Measurements from ENCODE around the gene EPN2. TPM values are rescaled to one million over a fixed set of nuclear protein-coding genes. Genes with fewer than 3 reads are reported as not detected.
A peak's percentile ranks its signal among the peaks of the same experiment; 100 is the strongest.

Gene EPN2
- total and polyA plus RNA-seq, 2 donors (not counting 1 experiment from before 2014, with no cell fraction given) = 23.8 to 36.0 TPM

- TF ChIP-seq, protein P1, sequence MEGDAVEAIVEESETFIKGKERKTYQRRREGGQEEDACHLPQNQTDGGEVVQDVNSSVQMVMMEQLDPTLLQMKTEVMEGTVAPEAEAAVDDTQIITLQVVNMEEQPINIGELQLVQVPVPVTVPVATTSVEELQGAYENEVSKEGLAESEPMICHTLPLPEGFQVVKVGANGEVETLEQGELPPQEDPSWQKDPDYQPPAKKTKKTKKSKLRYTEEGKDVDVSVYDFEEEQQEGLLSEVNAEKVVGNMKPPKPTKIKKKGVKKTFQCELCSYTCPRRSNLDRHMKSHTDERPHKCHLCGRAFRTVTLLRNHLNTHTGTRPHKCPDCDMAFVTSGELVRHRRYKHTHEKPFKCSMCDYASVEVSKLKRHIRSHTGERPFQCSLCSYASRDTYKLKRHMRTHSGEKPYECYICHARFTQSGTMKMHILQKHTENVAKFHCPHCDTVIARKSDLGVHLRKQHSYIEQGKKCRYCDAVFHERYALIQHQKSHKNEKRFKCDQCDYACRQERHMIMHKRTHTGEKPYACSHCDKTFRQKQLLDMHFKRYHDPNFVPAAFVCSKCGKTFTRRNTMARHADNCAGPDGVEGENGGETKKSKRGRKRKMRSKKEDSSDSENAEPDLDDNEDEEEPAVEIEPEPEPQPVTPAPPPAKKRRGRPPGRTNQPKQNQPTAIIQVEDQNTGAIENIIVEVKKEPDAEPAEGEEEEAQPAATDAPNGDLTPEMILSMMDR (conservative IDR thresholded peaks at IDR 0.05 in 1 of 2, IDR thresholded peaks at IDR 0.05 in 1 of 2; ENCODE audit: low read depth in 1 of 2, low read length in 2 of 2) = no peak
- no peak for TF ChIP-seq EZH2 (IDR thresholded peaks at IDR 0.05; ENCODE audit: low read length, missing control alignments)
- no peak overlapping the region for H3K4me3 ChIP-seq (replicated peaks in 1 of 4; ENCODE audit: control extremely low read depth in 1 of 4, insufficient read depth in 1 of 4, low read depth in 3 of 4, low read length in 4 of 4)
- peaks cover 10% of the 10 kb centered on the region for H3K36me3 ChIP-seq (ENCODE audit: control insufficient read depth, insufficient read depth, low read length)
- H2AFZ ChIP-seq (ENCODE audit: low read length) = no peak overlapping the region
- H3K79me2 ChIP-seq (ENCODE audit: control insufficient read depth, insufficient read depth, low read length) = no peaks in the 10 kb centered on the region
- H3K9ac ChIP-seq (ENCODE audit: insufficient read depth, low read length) = no peak overlapping the region
- no peak overlapping the region for H3K4me2 ChIP-seq (ENCODE audit: extremely low read depth, insufficient read depth, low read length)
- H3K4me1 ChIP-seq (ENCODE audit: control insufficient read depth, extremely low read depth, insufficient read depth, low read length) = peaks cover 18% of the 10 kb centered on the region
- no peaks in the 10 kb centered on the region for H3K27me3 ChIP-seq (ENCODE audit: control insufficient read depth, insufficient read depth, low read length)
- H3K9me3 ChIP-seq (ENCODE audit: control insufficient read depth, insufficient read depth, low read depth, low read length) = no peaks in the 10 kb centered on the region
- H4K20me1 ChIP-seq (ENCODE audit: control insufficient read depth, extremely low read depth, insufficient read depth, low read length) = no peaks in the 10 kb centered on the region
- peak overlapping the region; percentile 74 for H3K27ac ChIP-seq (ENCODE audit: insufficient read depth, low read length)
- DNase-seq (ENCODE audit: low read depth in 2 of 2) = no peak
Measured at GRCh38 chr17:19330271-19330670, 93.1 kb downstream of the EPN2 start.

GRCh38 chr17:19331134-19331533 lies 94.0 kb downstream of the EPN2 start:
- TF ChIP-seq, protein P1 (conservative IDR thresholded peaks at IDR 0.05 in 1 of 2, IDR thresholded peaks at IDR 0.05 in 1 of 2; ENCODE audit: low read depth in 1 of 2, low read length in 2 of 2) = peak in 1 of 2 donors; percentile 12
- no peak for TF ChIP-seq EZH2 (IDR thresholded peaks at IDR 0.05; ENCODE audit: low read length, missing control alignments)
- peaks cover 18% of the 10 kb centered on the region for H3K4me1 ChIP-seq (ENCODE audit: control insufficient read depth, extremely low read depth, insufficient read depth, low read length)
- no peak overlapping the region for H3K4me3 ChIP-seq (replicated peaks in 1 of 4; ENCODE audit: control extremely low read depth in 1 of 4, insufficient read depth in 1 of 4, low read depth in 3 of 4, low read length in 4 of 4)
- peak overlapping the region; percentile 20 for H3K4me2 ChIP-seq (ENCODE audit: extremely low read depth, insufficient read depth, low read length)
- peaks cover 11% of the 10 kb centered on the region for H3K36me3 ChIP-seq (ENCODE audit: control insufficient read depth, insufficient read depth, low read length)
- no peak overlapping the region for H3K9ac ChIP-seq (ENCODE audit: insufficient read depth, low read length)
- H3K27ac ChIP-seq (ENCODE audit: insufficient read depth, low read length) = peak overlapping the region; percentile 74
- no peaks in the 10 kb centered on the region for H3K27me3 ChIP-seq (ENCODE audit: control insufficient read depth, insufficient read depth, low read length)
- peak; percentile 80 to 93 for DNase-seq (ENCODE audit: low read depth in 2 of 2)
- no peaks in the 10 kb centered on the region for H3K79me2 ChIP-seq (ENCODE audit: control insufficient read depth, insufficient read depth, low read length)
- no peak overlapping the region for H2AFZ ChIP-seq (ENCODE audit: low read length)
- H4K20me1 ChIP-seq (ENCODE audit: control insufficient read depth, extremely low read depth, insufficient read depth, low read length) = no peaks in the 10 kb centered on the region
- H3K9me3 ChIP-seq (ENCODE audit: control insufficient read depth, insufficient read depth, low read depth, low read length) = no peaks in the 10 kb centered on the region

DNA sequence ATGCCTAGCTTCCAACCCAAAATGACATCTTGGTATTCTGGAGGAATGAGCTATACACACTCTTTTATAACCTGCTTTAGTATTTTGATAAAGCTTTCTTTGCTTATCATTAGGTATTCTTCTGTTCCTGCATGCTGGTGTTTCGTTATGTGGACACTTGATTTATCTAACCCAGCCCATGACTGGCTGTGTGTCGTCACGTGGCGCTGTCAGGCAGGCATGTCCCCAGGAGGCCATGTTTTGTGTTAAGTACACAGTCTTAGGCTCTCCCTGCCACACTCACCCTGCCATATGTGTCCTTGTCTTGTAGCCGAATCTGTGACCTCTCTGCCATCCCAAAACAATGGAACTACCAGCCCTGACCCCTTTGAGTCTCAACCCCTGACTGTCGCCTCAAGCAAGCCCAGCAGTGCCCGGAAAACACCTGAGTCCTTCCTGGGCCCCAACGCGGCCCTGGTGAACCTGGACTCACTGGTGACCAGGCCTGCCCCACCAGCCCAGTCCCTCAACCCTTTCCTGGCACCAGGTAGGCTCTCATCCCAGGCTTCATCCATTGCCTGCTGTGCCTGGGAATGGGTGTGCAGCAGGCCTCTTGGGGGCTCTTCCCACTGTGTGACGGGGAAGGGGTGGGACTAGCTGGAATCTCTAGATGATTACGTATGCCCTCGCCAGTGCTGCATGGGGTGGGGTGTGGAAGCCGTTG lies 94.5 kb downstream of the EPN2 start:
- Histone ChIP-seq H4K20me1 (ENCODE audit: control insufficient read depth, extremely low read depth, insufficient read depth, low read length) (no peaks in the 10 kb centered on the region), H3K27ac (ENCODE audit: insufficient read depth, low read length) (peak overlapping the region; percentile 59), H3K4me2 (ENCODE audit: extremely low read depth, insufficient read depth, low read length) (peak overlapping the region; percentile 20), H3K79me2 (ENCODE audit: control insufficient read depth, insufficient read depth, low read length) (no peaks in the 10 kb centered on the region), H3K36me3 (ENCODE audit: control insufficient read depth, insufficient read depth, low read length) (peaks cover 13% of the 10 kb centered on the region), H3K4me1 (ENCODE audit: control insufficient read depth, extremely low read depth, insufficient read depth, low read length) (peaks cover 19% of the 10 kb centered on the region), H3K9me3 (ENCODE audit: control insufficient read depth, insufficient read depth, low read depth, low read length) (no peaks in the 10 kb centered on the region), H3K4me3 (replicated peaks in 1 of 4; ENCODE audit: control extremely low read depth in 1 of 4, insufficient read depth in 1 of 4, low read depth in 3 of 4, low read length in 4 of 4) (no peak overlapping the region), H3K9ac (ENCODE audit: insufficient read depth, low read length) (peak overlapping the region; percentile 5), H2AFZ (ENCODE audit: low read length) (no peak overlapping the region), H3K27me3 (ENCODE audit: control insufficient read depth, insufficient read depth, low read length) (no peaks in the 10 kb centered on the region)
- no peak for TF ChIP-seq EZH2 (IDR thresholded peaks at IDR 0.05; ENCODE audit: low read length, missing control alignments)
- peak in 1 of 2 donors; percentile 23 for DNase-seq (ENCODE audit: low read depth in 2 of 2)
